GM21619 (cell line): ENCODE results near the gene NDUFA7.
"Not testable (repeated sequence)": the region's sequence is repeated elsewhere in the genome, so short reads cannot be mapped to it uniquely, and the experiment has no call there.

Experiments
- ATAC-seq: cut with Tn5 transposase; IDR thresholded peaks from one replicate; pipeline ENCODE4 v1.9.1; 2021; ENCODE audit not compliant: unreplicated experiment

NDUFA7 gene

DNA sequence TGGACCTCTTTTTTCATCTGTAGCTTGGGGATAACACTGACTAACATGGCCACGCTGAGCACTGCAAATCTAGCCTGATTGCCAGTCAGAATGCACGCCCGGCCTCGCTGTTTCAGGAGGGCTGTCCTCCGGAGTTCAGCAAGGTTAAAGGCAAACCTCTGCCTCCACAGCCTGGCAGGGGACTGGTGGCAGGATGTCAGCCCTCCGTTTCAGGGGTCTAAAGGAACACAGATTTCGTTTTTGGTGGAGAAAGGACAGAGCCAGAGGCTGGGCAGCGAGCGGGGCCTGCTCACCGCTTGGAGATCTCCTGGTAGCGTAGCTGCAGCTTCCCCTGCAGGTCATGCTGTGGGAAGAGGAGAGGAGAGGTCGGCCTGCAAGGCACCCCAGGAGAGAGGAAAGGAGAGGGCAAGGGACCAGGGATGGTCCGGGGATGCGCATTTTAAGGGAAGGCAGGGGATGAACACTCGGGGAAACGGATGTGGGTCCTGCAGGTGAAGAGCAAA is 560 bp downstream of the NDUFA7 start:
- ATAC-seq, result no peak

DNA sequence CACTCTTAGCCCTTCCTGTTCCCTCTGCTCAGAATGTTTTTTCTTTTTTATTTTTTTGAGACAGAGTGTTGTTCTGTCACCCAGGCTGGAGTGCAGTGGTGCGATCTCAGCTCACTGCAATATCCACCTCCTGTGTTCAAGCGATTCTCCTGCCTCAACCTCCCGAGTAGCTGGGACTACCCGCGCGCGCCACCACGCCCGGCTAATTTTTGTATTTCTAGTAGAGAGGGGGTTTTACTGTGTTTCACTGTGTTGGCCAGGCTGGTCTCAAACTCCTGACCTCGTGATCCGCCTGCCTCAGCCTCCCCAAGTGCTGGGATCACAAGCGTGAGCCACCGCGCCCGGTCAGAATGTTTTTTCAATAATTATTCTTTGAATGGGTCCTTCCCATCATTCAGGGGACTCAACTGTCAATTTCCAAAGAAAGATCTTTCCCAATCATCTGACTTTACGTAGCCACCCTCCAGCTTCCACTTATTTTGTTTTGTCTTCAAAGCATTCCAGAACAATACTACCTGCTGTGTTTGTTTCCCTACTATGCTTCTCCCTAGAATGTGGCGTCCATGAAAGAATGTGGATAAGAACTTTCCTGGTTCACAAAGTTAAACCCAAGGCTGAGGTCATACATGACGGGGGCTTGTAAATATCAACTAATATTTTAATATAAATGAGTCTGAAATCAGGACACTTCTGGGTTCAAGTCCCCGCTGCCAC is 1.2 kb downstream of the NDUFA7 start:
- ATAC-seq, result no peak

GRCh38 chr19:8318835-8319234 is 2.3 kb downstream of the NDUFA7 start:
- ATAC-seq, result not testable (repeated sequence)

- no peak for ATAC-seq
Observed at GRCh38 chr19:8316351-8317125, 4.6 kb downstream of the NDUFA7 start.

DNA sequence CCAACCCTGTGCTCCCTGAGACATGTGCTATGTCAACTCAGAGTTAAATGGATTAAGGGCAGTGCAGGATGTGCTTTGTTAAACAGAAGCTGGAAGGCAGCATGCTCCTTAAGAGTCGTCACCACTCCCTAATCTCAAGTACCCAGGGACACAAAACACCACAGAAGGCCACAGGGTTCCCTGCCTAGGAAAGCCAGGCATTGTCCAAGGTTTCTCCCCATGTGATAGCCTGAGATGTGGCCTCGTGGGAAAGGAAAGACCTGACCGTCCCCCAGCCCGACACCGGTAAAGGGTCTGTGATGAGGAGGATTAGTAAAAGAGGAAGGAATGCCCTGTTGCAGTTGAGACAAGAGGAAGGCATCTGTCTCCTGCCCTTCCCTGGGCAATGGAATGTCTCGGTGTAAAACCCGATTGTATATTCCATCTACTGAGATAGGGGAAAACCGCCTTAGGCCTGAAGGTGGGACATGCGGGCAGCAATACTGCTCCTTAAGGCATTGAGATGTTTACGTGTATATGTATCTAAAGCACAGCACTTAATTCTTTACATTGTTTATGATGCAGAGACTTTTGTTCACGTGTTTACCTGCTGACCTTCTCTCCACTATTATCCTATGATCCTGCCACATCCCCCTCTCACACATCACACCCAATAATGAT is 6.1 kb downstream of the NDUFA7 start:
- not testable (repeated sequence) for ATAC-seq

- ATAC-seq, result no peak
Observed at GRCh38 chr19:8311461-8312260, 9.5 kb downstream of the NDUFA7 start.

DNA sequence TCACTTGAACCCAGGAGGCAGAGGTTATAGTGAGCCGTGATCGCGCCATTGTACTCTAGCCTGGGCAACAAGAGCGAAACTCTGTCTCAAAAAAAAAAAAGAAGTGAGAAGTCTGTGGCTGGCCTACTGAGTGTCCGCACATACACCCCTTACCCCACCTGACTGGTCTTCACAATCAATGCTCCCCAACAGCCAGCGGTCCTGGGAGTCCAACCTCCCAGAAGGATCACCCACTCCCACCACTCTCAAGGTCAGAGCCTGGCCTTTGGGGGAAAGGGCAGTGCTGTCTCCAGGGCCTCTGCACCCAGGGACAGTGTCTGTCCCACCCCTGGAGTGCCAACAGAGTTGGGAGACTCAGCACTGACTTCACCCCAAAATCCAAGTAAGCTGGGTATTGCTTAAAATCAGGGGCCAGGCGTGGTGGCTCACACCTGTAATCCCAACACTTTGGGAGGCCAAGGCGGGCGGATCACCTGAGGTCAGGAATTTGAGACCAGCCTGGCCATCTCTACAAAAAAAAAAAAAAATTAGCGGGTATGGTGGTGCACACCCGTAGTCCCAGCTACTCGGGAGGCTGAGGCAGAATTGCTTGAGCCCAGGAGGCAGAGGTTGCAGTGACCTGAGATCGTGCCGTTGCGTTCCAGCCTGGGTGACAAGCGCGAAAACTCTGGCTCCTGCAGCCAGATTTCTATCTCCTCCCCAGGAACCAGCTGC is 10.7 kb downstream of the NDUFA7 start:
- ATAC-seq, result no peak

GRCh38 chr19:8308891-8309291 is 12.3 kb downstream of the NDUFA7 start:
- ATAC-seq, result no peak

GRCh38 chr19:8307965-8308866 is 13.0 kb downstream of the NDUFA7 start, which contains the start of gene CD320:
CD320 (minus strand) TSS chr19:8308358; CDS start chr19:8308290, 68 bp downstream.
- ATAC-seq, result peak; percentile 75

DNA sequence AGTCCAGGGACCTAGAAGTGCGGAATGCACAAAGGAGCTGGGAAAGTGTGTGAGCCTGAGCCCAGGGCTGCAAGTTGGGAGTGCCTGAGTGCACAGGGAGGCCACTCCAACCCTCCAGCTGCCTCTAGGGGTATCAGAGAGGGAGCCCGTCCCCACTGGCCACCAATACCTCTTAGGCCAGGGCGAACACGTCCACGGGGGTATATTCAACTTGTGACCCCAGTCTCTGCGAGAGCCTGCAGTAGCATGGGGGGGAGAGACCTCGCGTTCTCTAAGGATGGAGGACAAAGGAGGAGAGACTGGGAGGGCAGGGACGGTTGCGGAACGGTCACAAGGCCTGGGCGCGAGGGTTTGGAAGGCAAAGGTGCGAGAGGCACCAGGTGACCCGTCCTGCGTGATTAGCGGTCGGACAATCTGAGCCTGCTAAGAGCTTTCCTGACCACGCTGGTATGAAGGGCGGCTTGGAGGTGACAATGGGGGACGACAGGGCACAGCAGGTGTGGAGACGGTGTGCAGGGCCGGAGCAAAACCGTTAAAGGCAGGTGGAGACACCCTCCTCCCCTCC is 13.7 kb downstream of the NDUFA7 start:
- no peak for ATAC-seq

DNA sequence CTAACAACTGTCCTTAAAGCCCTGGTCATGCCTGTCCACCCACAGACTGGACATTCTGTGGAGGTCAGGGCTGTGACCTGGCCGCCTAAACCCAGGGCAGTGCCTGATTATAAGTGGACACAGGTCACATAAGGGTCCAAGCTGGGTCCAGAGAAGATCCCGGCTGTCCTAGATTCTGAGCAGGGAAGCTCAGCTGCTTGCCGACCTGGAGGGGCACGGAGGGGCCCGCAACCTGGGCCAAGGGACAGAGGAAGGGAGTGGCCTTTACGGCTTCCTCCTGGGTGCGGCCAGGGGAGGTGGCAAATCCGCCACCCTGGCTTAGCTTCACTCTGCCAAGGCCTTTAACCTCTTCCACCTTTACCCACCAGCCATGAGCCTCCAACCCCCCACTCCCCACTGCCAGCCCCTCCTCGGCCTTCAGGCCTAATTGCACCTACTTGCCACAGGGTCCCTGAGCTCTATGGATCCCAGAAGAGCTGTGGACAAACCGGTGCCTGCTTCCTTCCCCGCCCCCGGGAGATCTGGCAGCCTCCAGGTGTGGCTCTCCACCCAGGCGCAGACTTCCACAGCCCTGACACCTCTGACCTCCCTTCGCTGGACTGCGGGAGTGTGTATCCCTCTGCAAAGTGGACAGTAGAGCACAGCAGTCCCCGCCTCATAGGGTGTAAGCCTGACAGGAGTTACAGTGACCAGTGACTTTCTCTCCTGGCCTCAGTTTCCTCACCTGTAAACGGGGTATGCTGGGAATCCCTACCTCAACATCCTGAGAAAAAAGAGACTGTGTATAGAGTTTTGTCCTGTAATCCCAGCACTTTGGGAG is 14.7 kb downstream of the NDUFA7 start:
- ATAC-seq, result no peak

DNA sequence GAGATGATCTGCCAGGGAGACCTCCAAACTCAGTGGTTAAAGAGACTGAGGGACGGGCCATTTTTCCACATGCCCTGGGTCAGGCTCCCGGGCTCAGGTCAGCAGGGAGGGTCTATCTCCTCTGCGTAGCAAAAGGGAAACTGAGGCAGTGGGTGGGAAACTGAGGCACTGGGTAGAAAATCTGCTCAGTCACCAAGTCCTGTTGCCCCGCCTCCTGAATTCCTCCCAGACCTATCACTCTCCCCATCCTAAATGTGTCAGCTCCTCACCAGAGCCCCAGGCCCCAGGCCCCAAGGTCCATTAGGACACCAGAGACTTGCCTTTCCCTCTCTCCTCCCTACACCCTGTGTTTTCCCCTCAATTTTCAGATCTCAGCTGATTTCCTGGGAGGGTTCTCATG is 15.4 kb downstream of the NDUFA7 start:
- ATAC-seq, result no peak

- no peak for ATAC-seq
Observed at GRCh38 chr19:8304841-8305621, 16.1 kb downstream of the NDUFA7 start.

DNA sequence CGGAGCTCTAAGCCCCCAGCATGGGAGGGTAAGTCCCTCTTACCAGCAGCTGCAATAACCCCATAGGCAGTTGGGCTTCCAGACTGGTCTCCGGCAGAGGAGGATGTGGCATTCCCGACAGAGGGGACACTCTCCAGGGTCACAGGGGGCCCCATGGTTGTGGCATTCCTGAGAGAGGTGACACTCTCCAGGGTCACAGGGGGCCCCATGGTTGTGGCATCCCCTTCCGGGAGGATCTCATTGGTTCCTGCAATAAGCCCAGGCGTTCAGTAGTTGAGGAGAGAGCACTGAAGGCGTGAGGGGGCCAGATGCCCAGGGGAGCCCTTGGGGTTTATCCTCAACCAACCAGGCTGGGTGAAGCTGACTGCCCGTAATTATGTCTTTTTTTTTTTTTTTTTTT is 18.4 kb downstream of the NDUFA7 start:
- no peak for ATAC-seq

GRCh38 chr19:8302357-8302691 is 18.9 kb downstream of the NDUFA7 start:
- ATAC-seq, result no peak

- ATAC-seq, result not testable (repeated sequence)
Observed at GRCh38 chr19:8291337-8291736, 29.8 kb downstream of the NDUFA7 start.

DNA sequence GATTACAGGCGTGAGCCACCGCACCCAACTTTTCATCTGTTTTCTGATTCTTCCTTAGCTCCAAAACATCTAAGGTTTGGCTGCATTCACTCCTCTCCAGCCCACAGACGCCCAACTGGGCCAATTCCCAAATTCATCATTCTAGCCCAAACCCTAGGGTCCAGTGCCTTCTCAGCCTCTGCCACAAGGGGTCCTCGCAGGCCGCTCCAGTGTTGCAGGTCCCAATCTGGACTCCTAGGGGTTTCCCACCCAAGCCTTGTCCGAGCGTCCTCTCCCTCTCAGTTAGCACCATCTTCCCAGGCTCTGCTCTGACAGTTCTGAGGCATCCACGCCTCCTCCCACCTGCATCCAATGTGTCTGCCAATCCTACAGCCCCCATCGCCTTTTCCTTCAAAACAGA is 44.7 kb downstream of the NDUFA7 start:
- not testable (repeated sequence) for ATAC-seq
